ENCODE data around the gene MYOF. TPM values are rescaled to one million over a fixed set of nuclear protein-coding genes. Genes with fewer than 3 reads are reported as not detected.

The MYOF gene, protein sequence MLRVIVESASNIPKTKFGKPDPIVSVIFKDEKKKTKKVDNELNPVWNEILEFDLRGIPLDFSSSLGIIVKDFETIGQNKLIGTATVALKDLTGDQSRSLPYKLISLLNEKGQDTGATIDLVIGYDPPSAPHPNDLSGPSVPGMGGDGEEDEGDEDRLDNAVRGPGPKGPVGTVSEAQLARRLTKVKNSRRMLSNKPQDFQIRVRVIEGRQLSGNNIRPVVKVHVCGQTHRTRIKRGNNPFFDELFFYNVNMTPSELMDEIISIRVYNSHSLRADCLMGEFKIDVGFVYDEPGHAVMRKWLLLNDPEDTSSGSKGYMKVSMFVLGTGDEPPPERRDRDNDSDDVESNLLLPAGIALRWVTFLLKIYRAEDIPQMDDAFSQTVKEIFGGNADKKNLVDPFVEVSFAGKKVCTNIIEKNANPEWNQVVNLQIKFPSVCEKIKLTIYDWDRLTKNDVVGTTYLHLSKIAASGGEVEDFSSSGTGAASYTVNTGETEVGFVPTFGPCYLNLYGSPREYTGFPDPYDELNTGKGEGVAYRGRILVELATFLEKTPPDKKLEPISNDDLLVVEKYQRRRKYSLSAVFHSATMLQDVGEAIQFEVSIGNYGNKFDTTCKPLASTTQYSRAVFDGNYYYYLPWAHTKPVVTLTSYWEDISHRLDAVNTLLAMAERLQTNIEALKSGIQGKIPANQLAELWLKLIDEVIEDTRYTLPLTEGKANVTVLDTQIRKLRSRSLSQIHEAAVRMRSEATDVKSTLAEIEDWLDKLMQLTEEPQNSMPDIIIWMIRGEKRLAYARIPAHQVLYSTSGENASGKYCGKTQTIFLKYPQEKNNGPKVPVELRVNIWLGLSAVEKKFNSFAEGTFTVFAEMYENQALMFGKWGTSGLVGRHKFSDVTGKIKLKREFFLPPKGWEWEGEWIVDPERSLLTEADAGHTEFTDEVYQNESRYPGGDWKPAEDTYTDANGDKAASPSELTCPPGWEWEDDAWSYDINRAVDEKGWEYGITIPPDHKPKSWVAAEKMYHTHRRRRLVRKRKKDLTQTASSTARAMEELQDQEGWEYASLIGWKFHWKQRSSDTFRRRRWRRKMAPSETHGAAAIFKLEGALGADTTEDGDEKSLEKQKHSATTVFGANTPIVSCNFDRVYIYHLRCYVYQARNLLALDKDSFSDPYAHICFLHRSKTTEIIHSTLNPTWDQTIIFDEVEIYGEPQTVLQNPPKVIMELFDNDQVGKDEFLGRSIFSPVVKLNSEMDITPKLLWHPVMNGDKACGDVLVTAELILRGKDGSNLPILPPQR (N-terminal part only)
- total RNA-seq = 87.9 TPM

DNA sequence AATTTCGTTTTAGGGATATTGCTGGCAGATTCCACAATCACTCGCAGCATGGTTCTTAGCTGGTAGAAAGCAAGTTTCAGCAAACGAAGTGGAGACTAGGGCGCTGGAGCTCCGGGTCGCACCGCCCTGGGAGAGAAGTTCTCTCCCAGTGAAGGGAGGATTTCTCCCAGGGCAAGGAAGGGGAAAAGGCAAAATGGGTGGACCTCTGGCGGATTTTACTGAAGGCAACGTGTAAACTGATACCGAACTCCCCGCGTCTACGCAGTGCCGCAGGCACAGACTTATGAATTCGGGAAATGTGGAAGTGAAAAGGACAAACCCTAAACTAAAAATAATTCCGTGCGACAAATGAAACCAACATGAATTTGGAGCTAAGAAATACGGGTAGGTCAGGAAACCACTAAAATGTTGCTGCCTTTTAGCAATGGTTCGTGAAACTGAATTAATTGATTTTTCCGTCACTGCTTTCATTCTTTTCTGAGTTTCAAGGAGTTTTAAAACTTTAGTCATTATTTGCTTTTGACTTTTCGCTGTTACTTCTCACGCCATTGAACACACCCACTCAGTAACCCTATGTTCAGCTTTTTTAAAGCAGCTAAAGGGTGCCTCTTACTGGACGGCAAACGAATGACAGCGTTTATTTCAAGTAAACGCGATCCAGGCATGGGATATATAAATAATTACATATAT, at the start of gene MYOF:
Gene MYOF (minus strand): TSS at position 190 of the 690 bp plus-strand sequence. CDS start 140 bp downstream, at position 50.
- peak; percentile 92 for DNase-seq

DNA sequence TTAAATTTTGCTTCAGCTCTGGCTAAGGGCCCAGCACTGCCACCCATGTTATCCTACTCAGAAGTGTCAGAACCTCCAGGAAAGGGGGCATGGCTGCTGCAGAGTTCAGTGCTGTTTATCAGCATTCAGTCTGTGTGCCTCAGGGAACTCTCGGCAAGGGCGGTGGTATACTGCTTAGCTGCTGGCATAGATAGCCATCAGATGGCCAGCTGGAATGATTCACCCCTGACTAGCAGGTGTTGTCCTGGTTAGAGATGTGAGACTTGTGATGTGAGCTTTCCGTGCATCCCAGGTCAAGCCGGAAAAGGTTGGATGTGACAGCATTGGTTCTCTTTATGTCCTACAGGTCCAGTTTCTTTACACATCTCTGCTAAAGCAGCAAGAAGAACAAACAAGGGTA, 36.4 kb upstream of the MYOF start:
- no peak for DNase-seq

DNA sequence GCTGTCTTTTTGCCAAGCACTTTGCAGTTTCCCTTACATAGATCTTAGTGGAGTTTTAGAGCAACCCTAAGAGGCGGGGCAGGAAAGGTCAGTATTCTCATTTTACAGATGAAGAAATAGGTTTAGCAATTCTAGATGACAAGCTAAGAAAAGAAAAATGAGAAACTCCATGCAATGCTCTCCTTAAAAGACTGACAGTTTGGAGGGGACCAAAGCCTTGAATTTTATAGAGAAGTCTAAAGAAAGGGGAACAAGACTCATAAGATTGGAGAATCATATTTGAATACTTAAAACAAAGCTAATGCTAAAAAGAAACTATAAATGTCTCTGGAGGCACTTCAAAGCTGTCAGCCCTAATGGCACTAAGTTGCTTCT, 33.9 kb upstream of the MYOF start:
- DNase-seq = no peak

DNA sequence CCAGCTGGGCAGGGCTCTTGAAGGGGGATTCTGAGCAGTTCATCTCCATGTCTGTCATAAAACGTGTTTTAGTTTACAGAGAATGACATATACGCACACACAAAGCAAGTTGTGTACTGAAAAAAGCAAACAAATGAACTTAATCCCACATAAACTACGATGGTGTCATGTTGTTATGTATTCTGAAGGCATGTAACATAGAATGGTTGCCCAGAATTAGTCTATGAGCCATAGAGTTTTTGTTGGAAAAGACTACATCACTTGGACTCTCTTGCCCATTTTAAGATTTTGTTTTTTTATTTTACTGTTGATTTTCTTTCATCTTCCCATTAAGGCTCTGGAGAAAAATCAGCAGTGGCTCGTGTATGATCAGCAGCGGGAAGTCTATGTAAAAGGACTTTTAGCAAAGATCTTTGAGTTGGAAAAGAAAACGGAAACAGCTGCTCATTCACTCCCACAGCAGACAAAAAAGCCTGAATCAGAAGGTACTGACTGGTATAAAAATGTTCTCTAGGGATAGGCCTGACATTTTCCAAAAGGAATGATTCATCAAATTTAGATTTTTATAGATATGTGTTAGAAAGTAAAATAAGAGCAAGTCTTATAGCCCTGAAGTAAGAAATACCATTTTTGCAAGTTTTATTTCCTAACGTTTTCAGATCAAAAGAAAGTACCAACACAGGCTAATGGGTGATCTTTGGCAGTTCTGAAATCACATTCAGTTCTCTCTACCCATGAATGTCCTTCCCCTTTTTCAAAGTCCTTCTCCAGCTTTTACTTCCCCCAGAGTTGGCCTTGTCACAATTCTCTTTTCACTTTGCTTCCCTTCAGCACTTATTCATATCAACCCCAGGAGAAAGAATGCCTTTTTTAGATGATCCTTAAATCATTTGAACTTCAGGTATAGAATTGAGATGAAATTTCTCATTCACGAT, 33.2 kb upstream of the MYOF start:
- no peak for DNase-seq

DNA sequence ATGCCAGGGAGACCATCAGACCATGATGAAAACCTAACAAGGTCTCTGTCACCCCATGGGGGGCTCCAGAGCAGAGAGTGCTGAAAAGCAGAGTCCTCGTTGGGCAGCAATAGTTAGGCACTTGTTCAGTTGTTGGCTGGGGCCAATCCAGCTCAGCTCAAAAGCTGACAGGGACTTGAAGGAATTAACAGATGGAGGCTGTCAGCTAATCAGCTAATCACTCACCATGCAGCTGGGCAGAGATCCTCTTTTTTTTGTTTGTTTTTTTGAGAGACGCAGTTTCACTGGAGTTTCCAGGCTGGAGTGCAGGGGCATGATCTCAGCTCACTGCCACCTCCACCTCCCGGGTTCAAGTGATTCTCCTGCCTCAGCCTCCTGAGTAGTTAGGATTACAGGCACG, 32.4 kb upstream of the MYOF start:
- DNase-seq = no peak

DNA sequence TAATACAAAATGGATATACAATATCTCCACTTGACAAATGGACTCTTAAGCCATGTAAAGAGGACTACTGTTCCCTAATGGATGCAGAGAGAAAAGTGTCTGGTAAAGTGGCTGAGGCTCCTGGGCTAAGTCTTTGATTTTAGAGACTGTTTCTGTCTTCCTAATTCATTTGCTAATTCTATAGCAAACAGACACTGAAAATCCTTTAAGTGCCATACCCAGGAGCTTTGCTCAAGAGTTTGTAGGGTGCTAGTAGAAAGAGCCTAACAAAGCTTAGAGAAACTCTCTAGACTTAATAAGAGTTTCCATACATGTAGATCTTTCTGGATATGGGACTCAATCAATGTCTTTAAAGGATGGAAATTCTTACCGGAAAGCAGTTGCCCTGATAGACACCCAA, 31.0 kb upstream of the MYOF start:
- DNase-seq = no peak

DNA sequence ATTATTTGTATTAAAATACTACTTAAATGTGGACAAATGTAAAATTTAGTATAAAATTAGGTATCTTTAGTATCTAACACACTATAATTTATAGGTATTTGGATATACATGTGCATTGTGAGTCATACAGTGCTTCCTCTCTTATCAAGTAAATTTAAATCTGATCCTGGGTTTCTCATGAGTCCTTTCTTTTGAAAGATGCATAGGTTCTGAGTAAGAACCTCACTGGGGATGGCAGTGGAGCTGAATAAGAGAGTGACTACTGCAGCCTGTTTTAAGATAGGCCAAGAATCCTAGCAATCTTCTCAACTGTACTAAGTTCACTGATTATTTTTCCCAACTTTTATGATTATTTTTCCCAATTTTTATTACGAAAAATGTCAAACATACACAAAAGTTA, 30.4 kb upstream of the MYOF start:
- DNase-seq = no peak

DNA sequence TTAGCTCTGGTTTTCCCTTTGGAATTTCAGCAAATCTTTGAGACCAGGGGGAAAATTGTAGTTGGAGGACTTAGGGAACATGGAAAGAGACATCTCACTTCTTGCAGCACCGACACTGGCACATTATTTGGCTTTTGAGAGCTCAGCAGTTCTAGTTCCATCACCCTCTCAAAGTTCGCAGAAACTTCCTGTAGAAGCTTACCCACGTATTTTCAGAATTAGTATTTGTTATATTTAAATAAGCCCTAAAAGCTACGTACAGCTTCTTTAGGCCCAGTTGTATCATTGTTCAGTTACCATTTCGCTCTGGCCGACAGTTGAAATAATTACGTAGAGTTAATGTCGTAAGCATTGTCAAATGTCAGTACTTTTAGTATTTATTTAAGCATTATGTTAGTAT, 27.7 kb upstream of the MYOF start:
- DNase-seq = no peak

DNA sequence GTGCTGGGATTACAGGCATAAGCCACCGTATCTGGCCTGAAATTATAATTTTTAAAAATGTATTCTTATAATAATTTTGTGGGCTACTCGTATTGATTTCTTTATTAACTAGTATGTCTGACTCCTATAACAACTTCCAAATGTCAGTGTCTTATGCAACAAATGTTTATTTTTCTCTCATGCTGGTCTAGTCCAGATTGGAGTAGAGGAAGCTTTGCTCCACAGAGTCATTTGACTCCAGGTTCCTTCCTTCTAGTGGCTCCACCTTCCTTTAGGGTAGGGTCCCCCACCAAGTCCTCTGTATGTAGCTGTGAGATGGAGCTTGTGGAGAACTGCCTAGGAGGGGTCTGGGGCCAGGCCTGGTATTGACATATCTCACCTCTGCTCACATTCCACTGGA, 22.9 kb upstream of the MYOF start:
- DNase-seq = no peak

DNA sequence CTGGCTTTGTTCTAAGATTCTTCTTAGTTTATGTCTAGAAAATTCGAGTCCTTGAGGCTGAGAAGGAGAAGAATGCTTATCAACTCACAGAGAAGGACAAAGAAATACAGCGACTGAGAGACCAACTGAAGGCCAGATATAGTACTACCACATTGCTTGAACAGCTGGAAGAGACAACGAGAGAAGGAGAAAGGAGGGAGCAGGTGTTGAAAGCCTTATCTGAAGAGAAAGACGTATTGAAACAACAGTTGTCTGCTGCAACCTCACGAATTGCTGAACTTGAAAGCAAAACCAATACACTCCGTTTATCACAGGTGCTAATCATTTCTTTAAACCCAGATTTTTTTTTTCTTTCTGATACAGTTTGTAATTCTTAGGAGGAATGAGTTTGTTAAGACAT, 20.9 kb upstream of the MYOF start:
- peak; percentile 63 for DNase-seq

DNA sequence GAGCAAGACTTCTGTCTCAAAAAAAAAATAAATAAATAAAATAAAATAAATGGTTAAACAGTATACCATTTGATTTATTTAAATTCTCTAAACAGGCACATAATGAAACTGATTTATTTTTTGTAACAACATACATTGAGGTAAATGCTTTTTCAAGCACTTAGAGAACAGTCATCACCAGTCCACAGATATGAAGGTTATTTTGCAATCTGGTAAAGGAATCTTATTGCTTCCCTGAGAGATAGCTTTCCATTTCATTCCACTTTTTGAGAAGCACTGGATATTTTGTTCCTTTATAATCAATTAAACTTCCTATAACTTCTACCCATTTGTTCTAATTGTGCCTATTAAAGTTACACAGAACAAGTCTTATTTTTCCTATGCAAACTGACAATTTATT, 19.5 kb upstream of the MYOF start:
- DNase-seq = no peak

DNA sequence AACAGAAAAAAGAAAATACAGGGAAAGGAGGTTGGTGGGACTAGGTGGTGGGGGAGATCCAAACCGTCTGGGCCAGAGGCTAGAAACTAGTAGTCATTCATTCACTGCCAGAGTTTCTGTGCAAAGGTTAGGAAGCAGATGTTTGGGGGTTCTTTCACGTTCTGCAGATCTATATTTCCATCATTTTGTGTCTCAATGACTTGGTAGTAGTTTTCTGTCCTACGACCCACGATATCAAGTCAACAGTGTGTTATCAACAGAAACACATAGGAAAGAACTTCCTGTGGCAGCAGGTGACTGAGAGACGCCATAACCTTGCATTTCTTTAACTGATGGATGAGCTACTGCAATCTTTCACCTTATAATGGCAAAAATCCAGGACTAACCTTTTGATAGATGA, 16.0 kb upstream of the MYOF start:
- no peak for DNase-seq

DNA sequence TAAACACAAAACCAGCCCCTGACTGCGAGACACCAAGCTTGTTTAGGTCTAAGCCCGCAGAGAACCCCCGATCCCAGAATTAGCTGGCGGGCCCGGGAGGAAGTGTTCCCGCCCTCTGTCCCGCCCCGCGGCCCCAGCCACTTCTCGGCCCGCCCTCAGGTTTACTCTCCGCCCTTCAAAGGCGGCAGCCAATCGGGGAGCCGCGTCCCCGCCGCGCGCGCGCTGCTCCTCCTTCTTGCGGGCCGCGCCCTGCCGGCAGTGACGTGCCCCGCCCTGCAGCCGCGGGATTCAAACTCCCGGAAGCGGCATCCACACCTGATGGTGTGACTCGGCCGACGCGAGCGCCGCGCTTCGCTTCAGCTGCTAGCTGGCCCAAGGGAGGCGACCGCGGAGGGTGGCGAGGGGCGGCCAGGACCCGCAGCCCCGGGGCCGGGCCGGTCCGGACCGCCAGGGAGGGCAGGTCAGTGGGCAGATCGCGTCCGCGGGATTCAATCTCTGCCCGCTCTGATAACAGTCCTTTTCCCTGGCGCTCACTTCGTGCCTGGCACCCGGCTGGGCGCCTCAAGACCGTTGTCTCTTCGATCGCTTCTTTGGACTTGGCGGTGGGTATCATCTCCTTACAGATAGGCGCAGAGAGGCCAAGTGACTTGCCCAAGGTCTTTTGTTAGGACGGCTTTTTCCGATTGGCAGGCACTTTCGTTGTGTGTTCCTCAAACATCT, 14.3 kb upstream of the MYOF start, which contains the start of gene CEP55:
Gene CEP55 (plus strand): TSS at position 291 of the 720 bp plus-strand sequence. CDS start 3,440 bp downstream, outside the sequence.
- DNase-seq = peak; percentile 98

DNA sequence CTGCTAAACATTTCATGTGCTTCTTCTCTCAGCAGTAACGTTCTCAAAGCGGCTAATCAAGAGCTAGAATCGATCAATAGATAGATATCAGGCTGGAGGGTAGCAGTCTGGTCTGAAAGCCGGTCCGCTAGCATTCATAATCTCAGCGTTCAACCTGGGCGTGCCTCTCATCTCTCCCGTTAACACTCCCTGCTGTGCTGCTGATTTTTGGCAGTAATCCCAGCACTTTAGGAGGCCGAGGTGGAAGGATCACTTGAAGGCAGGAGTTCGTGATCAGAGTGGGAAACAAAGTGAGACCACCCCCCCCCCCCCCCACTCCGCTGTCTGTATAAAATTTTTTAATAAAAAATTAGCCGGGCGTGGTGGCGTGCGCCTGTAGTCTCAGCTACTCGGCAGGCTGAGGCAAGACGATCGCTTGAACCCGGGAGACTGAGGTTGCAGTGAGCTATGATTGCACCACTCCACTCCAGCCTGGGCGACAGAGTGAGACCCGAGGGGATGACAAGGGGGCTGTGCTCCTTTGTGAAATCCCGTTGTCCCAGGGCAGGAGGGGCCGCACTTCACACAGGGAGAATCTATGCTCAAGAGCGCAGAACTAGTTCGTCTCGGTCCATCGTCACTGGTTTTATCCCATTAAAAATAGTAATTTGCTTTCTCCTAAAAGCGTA, 13.7 kb upstream of the MYOF start:
- peak; percentile 71 for DNase-seq

DNA sequence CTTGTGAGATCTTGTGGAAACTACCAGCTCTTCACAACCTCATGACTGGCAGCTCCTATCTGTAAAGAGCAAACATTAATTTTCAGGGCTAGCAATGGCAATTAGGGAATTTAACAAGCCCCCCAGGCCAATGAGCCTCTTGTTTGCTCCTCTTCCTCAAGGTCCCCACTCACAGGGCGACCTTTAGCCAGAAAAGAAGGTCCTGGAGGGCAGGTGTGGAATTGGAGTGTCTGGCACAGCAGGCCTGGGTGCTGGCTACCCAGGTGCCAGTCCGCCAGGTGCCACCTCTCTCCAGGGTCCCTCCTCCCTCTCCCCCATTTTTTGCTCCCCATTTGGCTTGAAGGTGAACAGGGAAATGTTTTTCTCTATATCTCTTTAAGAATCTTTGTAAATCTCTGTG, 12.4 kb upstream of the MYOF start:
- DNase-seq = no peak

DNA sequence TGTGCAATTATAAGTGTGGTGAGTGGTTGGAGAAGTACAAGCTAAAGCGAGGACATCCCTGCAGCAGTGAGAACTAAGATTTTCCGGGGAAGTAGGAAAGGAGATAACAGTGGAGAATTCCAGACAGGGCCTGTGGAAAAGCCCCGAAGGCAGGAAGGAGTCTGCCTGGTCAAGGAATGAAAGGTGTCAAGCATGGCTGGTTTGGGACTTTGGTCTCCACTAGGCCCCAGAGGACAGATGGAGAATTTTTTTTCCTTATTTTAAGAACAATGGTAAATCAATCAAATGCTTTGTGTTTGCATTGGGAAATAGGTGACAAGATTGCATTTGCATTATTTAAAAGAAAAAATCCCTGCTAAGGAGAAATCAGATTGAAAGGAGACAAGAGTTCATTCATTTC, 11.0 kb upstream of the MYOF start:
- DNase-seq = no peak

DNA sequence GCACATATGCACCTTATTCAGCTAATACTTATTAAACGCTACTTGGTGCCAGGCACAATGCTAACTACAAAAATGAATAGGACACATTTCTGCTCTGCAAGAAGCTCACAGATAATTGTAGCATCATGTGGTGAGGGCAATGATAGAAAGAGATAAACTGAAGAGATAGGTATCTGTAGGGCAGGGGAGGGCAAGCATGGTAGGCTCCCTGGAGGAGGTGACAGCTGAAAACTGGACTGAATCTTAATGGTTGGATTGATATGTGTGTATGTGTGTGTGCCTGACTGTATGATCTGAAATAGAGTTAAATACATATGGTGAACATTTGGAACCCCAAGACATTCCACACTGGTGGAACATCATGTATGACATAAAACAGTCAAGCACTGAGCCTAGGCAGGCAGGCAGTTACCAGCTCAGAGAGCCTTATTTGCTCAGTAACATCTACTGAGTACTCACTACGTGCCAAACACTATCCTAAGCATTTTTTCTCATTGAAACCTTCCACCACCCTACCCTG, 9.5 kb upstream of the MYOF start:
- no peak for DNase-seq

DNA sequence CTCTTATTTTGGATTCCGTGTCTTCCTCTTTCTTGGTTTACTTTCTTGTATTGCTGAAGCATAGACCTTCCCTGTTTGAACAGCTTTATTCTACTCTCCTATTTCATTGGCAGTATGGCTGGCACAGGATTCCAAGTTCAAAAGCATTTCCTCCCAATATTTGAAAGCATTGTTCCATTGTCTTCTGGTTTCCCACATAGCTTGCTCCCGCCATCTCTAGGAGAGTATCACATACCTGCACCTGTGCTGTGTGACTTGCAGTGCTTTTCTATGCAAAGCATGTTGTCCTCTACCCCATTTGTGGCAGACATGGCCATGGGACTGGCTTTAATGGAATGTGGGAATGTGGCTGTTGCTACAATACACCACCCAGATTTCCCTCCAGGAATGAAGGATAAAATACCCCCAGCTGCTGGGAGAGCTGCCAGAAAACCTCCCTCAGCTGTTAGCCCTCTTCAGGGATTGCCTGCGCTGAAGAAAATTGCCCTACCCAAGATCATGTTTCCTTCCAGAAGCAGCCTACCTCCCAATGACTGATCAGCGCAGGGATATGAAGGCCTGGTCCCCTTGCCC, 6.9 kb upstream of the MYOF start:
- DNase-seq = peak; percentile 83

DNA sequence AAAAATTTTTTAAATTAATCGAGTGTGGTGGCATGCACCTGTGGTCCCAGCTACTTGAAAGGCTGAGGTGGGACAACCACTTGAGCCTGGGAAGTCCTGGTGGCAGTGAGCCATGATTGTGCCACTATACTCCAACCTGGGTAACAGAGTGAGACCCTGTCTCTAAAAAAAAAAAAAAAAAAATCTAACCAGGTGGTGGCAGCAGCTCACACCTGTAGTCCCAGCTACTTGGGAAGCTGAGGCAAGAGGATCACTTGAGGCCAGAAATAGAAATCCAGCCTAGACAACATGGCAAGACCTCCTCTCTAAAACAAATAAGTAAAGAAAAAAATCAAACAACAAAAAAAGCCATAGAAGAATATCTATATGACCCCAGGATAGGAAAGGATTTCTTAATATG, 3.6 kb upstream of the MYOF start:
- DNase-seq = no peak

All from tongue (tissue), 2 donors.